Karpas-422 (cell line): ENCODE measurements around the gene EDC4. TPM values are rescaled to one million over a fixed set of nuclear protein-coding genes. Genes with fewer than 3 reads are reported as not detected.

Experiments
- DNase-seq: peaks from one replicate; pipeline ENCODE4 v3.0.0-alpha.2; 2015
- H2AFZ ChIP-seq: fragments of 200-600 bp; sonication (generic); 2 replicates; pipeline ENCODE4 v1.6.1; 2014; ENCODE audit warnings: antibody characterized with exemption, low read length, mixed read lengths
- H3K27ac ChIP-seq: fragments of 200-600 bp; sonication (generic); 2 replicates; pipeline ENCODE4 v1.5.1; 2014; ENCODE audit warnings: mild to moderate bottlenecking, low read length, moderate library complexity
- H3K27me3 ChIP-seq: fragments of 200-600 bp; sonication (generic); 2 replicates; pipeline ENCODE4 v1.6.1; 2014; ENCODE audit warnings: low read length, mixed read lengths
- H3K36me3 ChIP-seq: fragments of 200-600 bp; sonication (generic); 2 replicates; pipeline ENCODE4 v1.6.1; 2014; ENCODE audit warnings: low read length, mixed read lengths; ENCODE audit not compliant: insufficient read depth
- H3K4me1 ChIP-seq: fragments of 200-600 bp; sonication (generic); 2 replicates; pipeline ENCODE4 v1.6.1; 2014; ENCODE audit warnings: mild to moderate bottlenecking, low read length, mixed read lengths
- H3K4me2 ChIP-seq: fragments of 200-600 bp; sonication (generic); 2 replicates; pipeline ENCODE4 v1.6.1; 2014; ENCODE audit warnings: low read length, low read depth, mild to moderate bottlenecking; ENCODE audit not compliant: poor library complexity, severe bottlenecking
- H3K4me3 ChIP-seq: fragments of 200-600 bp; sonication (generic); 2 replicates; pipeline ENCODE4 v1.5.1; 2014; ENCODE audit warnings: mild to moderate bottlenecking, antibody characterized with exemption, low read length, mixed read lengths
- H3K79me2 ChIP-seq: fragments of 200-600 bp; sonication (generic); 2 replicates; pipeline ENCODE4 v1.6.1; 2014; ENCODE audit warnings: mild to moderate bottlenecking, low read length, mixed read lengths
- H3K9ac ChIP-seq: fragments of 200-600 bp; sonication (generic); 2 replicates; pipeline ENCODE4 v1.6.0; 2014; ENCODE audit warnings: low read length
- H3K9me2 ChIP-seq: fragments of 200-600 bp; sonication (generic), shearing (Covaris generic); replicated peaks from 2 replicates; pipeline ENCODE4 v1.6.0; 2014; ENCODE audit warnings: mild to moderate bottlenecking, low read length, moderate library complexity; ENCODE audit not compliant: insufficient read depth
- H3K9me3 ChIP-seq: fragments of 300-700, 200-600 bp; sonication (generic); 2 replicates; pipeline ENCODE4 v1.6.1; 2014; ENCODE audit warnings: low read length, mixed read lengths
- H4K20me1 ChIP-seq: fragments of 200-600 bp; sonication (generic); 2 replicates; pipeline ENCODE4 v1.6.1; 2014; ENCODE audit warnings: mild to moderate bottlenecking, antibody characterized with exemption, low read length, low read depth; ENCODE audit not compliant: insufficient read depth
- total RNA-seq: library from RNA; depleted of rRNA; stranded (reverse); fragments of >200 nt; shearing (Covaris generic); gene quantifications from 2 replicates; pipeline ENCODE4 v1.2.3, GENCODE V29; 2014; ENCODE audit warnings: low replicate concordance

The EDC4 gene
- total RNA-seq, 1 experiment from 2014 or later: 52.1 TPM

DNA sequence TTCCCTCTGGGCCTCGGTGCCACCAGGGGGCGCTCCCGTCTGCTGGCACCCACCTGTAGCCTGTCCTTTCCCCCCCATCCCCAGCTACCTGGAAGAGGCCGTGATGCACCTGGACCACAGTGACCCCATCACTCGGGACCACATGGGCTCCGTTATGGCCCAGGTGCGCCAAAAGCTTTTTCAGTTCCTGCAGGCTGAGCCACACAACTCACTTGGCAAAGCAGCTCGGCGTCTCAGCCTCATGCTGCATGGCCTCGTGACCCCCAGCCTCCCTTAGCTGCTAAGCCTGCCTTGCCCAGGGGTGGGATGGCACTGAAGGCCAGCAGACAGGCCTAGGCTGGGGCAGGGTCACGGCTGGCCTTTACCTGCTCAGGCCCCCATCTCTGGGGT lies 11.0 kb downstream of the EDC4 start:
- Histone ChIP-seq H3K79me2 (no peaks in the 10 kb centered on the region), H3K36me3 (peaks cover 5% of the 10 kb centered on the region; the same call in 1 of the 2 replicates), H3K27ac (no peak overlapping the region), H2AFZ (no peak overlapping the region), H4K20me1 (0 out of 2 replicates have a peak, but pooled peaks cover 4% of the 10 kb centered on the region), H3K4me3 (no peak overlapping the region), H3K9me3 (no peaks in the 10 kb centered on the region), H3K4me2 (no peak overlapping the region), H3K27me3 (no peaks in the 10 kb centered on the region), H3K4me1 (no peaks in the 10 kb centered on the region), H3K9ac (no peak overlapping the region), H3K9me2 (no peaks in the 10 kb centered on the region)
- DNase-seq: peak; percentile 83

DNA sequence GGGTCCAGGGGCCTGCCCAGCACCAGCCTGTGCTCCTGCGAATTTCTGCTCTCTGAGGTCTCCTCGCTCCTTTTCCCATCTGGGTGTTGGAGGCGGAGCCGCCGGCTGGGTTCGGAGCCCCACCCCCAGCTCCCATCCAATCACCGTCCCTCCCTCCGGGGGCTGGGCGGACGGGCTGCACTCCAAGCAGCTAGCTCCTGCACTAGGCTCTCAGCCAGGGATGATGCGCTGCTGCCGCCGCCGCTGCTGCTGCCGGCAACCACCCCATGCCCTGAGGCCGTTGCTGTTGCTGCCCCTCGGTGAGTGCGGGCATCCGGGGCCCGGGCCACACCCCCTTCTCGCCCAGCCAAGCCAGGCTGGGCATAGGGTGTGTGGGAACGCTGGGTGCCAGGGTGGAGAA lies 11.8 kb downstream of the EDC4 start, which contains the start of gene NRN1L:
Gene NRN1L, plus strand, starts transcription at position 202 of the 400 bp plus-strand sequence. Its CDS starts 19 bp downstream, at position 221.
- Histone ChIP-seq H3K79me2 (no peaks in the 10 kb centered on the region), H3K36me3 (peaks cover 5% of the 10 kb centered on the region; the same call in 1 of the 2 replicates), H2AFZ (no peak within 1 kb of the TSS), H3K9me3 (no peaks in the 10 kb centered on the region), H3K4me3 (no peak within 1 kb of the TSS), H4K20me1 (0 out of 2 replicates have a peak, but pooled peaks cover 4% of the 10 kb centered on the region), H3K9me2 (no peaks in the 10 kb centered on the region), H3K4me2 (no peak within 1 kb of the TSS), H3K9ac (no peak within 1 kb of the TSS), H3K27me3 (no peaks in the 10 kb centered on the region), H3K4me1 (no peaks in the 10 kb centered on the region), H3K27ac (no peak within 1 kb of the TSS)
- no peak for DNase-seq

DNA sequence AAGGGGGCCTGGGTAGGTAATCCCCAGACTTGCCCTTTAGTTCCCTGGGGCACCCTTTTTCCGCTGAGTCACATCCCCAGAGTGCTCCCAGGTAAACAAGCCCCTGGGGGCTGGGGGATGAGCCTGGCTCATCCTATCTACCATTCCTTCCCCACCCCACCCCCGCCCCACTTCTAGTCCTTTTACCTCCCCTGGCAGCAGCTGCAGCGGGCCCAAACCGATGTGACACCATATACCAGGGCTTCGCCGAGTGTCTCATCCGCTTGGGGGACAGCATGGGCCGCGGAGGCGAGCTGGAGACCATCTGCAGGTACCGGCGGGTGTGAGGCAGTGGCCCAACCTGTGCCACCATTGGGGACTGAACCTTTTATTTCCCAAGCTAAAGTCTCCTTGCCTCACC lies 12.7 kb downstream of the EDC4 start:
- Histone ChIP-seq H3K27me3 (no peaks in the 10 kb centered on the region), H4K20me1 (0 out of 2 replicates have a peak, but pooled peaks cover 4% of the 10 kb centered on the region), H3K4me3 (no peak overlapping the region), H3K9me3 (no peaks in the 10 kb centered on the region), H2AFZ (no peak overlapping the region), H3K9ac (no peak overlapping the region), H3K36me3 (peaks cover 5% of the 10 kb centered on the region; the same call in 1 of the 2 replicates), H3K4me1 (no peaks in the 10 kb centered on the region), H3K4me2 (no peak overlapping the region), H3K79me2 (no peaks in the 10 kb centered on the region), H3K9me2 (no peaks in the 10 kb centered on the region), H3K27ac (no peak overlapping the region)
- DNase-seq: no peak

DNA sequence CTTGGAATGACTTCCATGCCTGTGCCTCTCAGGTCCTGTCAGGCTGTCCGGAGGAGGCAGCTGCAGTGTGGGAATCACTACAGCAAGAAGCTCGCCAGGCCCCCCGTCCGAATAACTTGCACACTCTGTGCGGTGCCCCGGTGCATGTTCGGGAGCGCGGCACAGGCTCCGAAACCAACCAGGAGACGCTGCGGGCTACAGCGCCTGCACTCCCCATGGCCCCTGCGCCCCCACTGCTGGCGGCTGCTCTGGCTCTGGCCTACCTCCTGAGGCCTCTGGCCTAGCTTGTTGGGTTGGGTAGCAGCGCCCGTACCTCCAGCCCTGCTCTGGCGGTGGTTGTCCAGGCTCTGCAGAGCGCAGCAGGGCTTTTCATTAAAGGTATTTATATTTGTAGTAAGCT lies 13.1 kb downstream of the EDC4 start:
- Histone ChIP-seq H3K4me1 (no peaks in the 10 kb centered on the region), H3K27ac (no peak overlapping the region), H3K79me2 (no peaks in the 10 kb centered on the region), H3K27me3 (no peaks in the 10 kb centered on the region), H3K4me3 (no peak overlapping the region), H3K9ac (no peak overlapping the region), H3K9me3 (no peaks in the 10 kb centered on the region), H3K4me2 (no peak overlapping the region), H2AFZ (no peak overlapping the region), H4K20me1 (0 out of 2 replicates have a peak, but pooled peaks cover 4% of the 10 kb centered on the region), H3K36me3 (peaks cover 5% of the 10 kb centered on the region; the same call in 1 of the 2 replicates), H3K9me2 (no peaks in the 10 kb centered on the region)
- no peak for DNase-seq

DNA sequence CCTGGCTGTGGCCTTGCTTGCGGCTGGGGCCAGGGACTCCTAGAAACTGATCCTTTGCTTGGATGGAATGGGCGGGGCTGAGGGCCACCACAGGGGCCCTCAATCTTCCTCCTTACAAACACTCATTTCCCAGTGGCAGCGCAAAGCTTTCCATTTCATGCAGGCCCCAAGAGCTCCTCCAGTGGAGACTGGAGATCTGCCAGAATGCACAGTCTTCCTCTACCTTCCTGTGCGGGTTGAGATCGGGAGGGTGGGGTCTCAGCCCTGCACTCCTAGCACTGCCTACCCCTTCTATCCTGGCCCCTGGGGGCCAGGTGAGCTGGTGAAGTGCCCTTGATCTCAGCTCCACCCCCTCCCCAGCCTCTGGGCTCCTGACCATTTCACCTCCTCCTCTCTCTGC lies 13.5 kb downstream of the EDC4 start:
- Histone ChIP-seq H3K36me3 (peaks cover 2% of the 10 kb centered on the region; the same call in 1 of the 2 replicates), H3K9ac (no peak overlapping the region), H3K79me2 (no peaks in the 10 kb centered on the region), H3K27me3 (no peaks in the 10 kb centered on the region), H3K4me3 (no peak overlapping the region), H3K9me2 (no peaks in the 10 kb centered on the region), H3K4me1 (no peaks in the 10 kb centered on the region), H3K4me2 (no peak overlapping the region), H4K20me1 (0 out of 2 replicates have a peak, but pooled peaks cover 4% of the 10 kb centered on the region), H3K9me3 (no peaks in the 10 kb centered on the region), H2AFZ (no peak overlapping the region), H3K27ac (no peak overlapping the region)
- no peak for DNase-seq

DNA sequence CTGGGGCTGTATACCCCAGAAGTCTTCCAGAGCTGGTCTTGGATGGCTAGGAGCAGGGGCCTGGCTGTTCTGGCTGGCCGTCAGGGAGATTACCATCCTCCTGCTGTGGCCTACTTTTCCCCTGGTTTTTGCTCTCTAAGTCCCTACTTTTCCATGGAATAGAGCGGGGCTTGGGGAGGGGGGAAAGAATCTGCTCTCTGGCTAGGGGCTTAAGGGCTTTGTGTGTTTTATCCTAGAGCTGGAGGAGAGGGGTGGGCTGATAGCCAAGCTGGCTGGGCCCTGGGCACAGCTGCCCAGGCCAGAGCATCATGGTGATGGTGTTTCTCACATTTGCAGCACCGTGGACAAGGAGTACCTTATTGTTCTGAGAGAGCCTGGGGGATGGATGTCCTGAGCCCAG lies 15.5 kb downstream of the EDC4 start:
- no peak overlapping the region for H3K4me2 ChIP-seq
- H3K27ac ChIP-seq: no peak overlapping the region
- no peaks in the 10 kb centered on the region for H3K9me2 ChIP-seq
- H2AFZ ChIP-seq: no peak overlapping the region
- no peaks in the 10 kb centered on the region for H3K9me3 ChIP-seq
- DNase-seq: no peak
- H3K36me3 ChIP-seq: no peaks in the 10 kb centered on the region; the same call in 1 of the 2 replicates
- no peak overlapping the region for H3K9ac ChIP-seq
- 0 out of 2 replicates have a peak, but pooled peaks cover 1% of the 10 kb centered on the region for H4K20me1 ChIP-seq
- no peak overlapping the region for H3K4me3 ChIP-seq
- H3K4me1 ChIP-seq: peaks cover 7% of the 10 kb centered on the region
- H3K79me2 ChIP-seq: peaks cover 2% of the 10 kb centered on the region
- no peaks in the 10 kb centered on the region for H3K27me3 ChIP-seq

DNA sequence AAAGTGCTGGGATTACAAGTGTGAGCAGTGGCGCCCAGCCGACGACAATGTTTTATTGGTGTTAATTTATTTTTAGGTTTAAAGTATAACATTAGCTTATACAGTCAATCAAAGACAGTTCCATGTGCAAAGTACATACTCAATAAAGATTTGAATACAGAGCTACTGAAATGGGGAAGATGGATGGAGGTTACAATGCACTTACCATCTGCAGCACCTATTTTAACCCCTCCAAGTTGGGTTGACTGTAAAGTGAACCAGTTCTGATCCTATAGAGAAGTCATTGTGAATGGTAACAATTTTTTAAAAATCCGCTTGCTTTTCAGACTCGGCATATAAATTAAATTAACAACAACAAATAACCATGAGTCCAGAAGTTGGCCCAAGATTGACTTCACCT lies 19.5 kb downstream of the EDC4 start:
- Histone ChIP-seq H3K36me3 (no peaks in the 10 kb centered on the region), H3K27me3 (no peaks in the 10 kb centered on the region), H3K79me2 (peaks cover 42% of the 10 kb centered on the region), H3K9me3 (no peaks in the 10 kb centered on the region), H4K20me1 (no peaks in the 10 kb centered on the region), H3K4me3 (peak overlapping the region; percentile 62), H3K9ac (peak overlapping the region; percentile 62), H3K9me2 (no peaks in the 10 kb centered on the region), H3K27ac (peak overlapping the region; percentile 61), H2AFZ (0 out of 2 replicates have a peak overlapping the region, but pooled peaks have one; percentile 1), H3K4me1 (peaks cover 17% of the 10 kb centered on the region), H3K4me2 (peak overlapping the region; percentile 79)
- peak; percentile 57 for DNase-seq

DNA sequence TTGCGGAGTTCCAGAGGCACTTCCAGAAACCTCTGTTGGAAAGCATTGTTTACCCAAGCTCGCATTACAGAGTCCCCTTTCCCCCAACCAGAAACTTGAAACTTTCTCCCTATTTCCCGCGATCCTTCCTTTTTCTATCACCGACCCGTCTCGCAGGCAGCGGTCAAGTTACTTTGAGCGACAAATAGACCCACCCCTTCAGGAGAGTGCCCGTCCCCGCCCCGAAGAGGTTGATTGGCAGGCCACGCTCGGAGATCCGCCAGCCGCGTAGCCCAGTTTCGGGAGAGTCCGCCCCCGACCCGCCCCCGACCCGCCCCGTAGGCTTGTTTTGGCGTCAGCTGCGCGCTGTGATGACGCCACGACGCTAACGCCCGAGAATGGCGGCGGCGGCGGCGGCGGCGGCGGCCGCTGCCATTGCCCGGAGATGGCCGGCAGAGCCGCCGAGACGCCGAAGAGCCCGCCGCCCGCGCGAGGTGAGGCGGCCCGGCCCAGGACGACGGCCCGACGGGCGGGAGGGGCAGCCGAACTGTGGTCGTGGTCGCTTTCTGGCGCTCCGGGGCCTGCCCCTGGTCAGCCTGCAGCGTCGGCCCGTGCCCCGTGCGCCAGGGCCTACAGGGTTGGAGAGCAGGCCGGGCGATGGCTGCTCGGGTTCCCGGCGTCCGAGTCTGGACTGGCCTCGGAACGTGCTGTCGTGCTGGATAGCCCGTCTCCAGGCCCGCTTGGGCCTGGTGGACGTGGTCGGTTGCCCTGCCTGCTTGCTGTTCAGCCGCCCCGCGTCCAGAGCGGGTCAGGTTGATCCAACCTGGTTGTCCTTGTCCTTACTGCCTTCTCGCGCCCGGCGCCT lies 20.3 kb downstream of the EDC4 start, which contains the start of gene PSKH1:
Gene PSKH1, plus strand, starts transcription at position 356 of the 844 bp plus-strand sequence. CDS start 15,496 bp downstream, outside the sequence.
- Histone ChIP-seq H3K27ac (peak within 1 kb of the TSS; percentile 61), H3K4me2 (peak within 1 kb of the TSS; percentile 86), H2AFZ (0 out of 2 replicates have a peak within 1 kb of the TSS, but pooled peaks have one; percentile 1), H4K20me1 (no peaks in the 10 kb centered on the region), H3K36me3 (no peaks in the 10 kb centered on the region), H3K9me3 (no peaks in the 10 kb centered on the region), H3K9me2 (no peaks in the 10 kb centered on the region), H3K4me1 (peaks cover 17% of the 10 kb centered on the region), H3K9ac (peak within 1 kb of the TSS; percentile 89), H3K4me3 (peak within 1 kb of the TSS; percentile 93), H3K27me3 (no peaks in the 10 kb centered on the region), H3K79me2 (peaks cover 48% of the 10 kb centered on the region)
- peak; percentile 98 for DNase-seq
